ENCODE data around the gene MACROD2. TPM values are rescaled to one million over a fixed set of nuclear protein-coding genes. Genes with fewer than 3 reads are reported as not detected.

MACROD2 gene
- polyA plus RNA-seq, 1 experiment: 0.47 TPM

- no peak for TF ChIP-seq CTCF (IDR thresholded peaks at IDR 0.05; ENCODE audit: insufficient read depth, low read depth, low read length)
- POLR2A ChIA-PET: no interaction called here
- Histone ChIP-seq H3K36me3 (ENCODE audit: control insufficient read depth, insufficient read depth, low read length) (no peaks in the 10 kb centered on the region), H3K27me3 (ENCODE audit: control insufficient read depth, insufficient read depth, low read length) (no peaks in the 10 kb centered on the region), H3K4me3 (ENCODE audit: low read depth, low read length) (no peak overlapping the region)
- CTCF ChIA-PET: no interaction called here
- no peak for DNase-seq (ENCODE audit: low read depth)
These were observed 1184.5 kb downstream of the MACROD2 start for GRCh38 chr20:15179781-15180180.

- ChIA-PET CTCF (interaction anchor here (0.6 kb wide), 1 partner anchor 119 kb away, joined by 3 read pairs; no protein-coding TSS in a partner anchor), POLR2A (no interaction called here)
- H3K36me3 ChIP-seq (ENCODE audit: control insufficient read depth, insufficient read depth, low read length): no peaks in the 10 kb centered on the region
- TF ChIP-seq CTCF (IDR thresholded peaks at IDR 0.05; ENCODE audit: insufficient read depth, low read depth, low read length): no peak
- H3K4me3 ChIP-seq (ENCODE audit: low read depth, low read length): no peak overlapping the region
- H3K27me3 ChIP-seq (ENCODE audit: control insufficient read depth, insufficient read depth, low read length): no peaks in the 10 kb centered on the region
- no peak for DNase-seq (ENCODE audit: low read depth)
These were observed 1190.0 kb downstream of the MACROD2 start for GRCh38 chr20:15185322-15185721.

GRCh38 chr20:15185913-15186312 lies 1190.6 kb downstream of the MACROD2 start:
- ChIA-PET CTCF (interaction anchor here (0.6 kb wide), 1 partner anchor 119 kb away, joined by 3 read pairs; no protein-coding TSS in a partner anchor), POLR2A (no interaction called here)
- no peak for TF ChIP-seq CTCF (IDR thresholded peaks at IDR 0.05; ENCODE audit: insufficient read depth, low read depth, low read length)
- Histone ChIP-seq H3K27me3 (ENCODE audit: control insufficient read depth, insufficient read depth, low read length) (no peaks in the 10 kb centered on the region), H3K4me3 (ENCODE audit: low read depth, low read length) (no peak overlapping the region), H3K36me3 (ENCODE audit: control insufficient read depth, insufficient read depth, low read length) (no peaks in the 10 kb centered on the region)
- DNase-seq (ENCODE audit: low read depth): no peak

GRCh38 chr20:15187612-15188011 lies 1192.3 kb downstream of the MACROD2 start:
- H3K27me3 ChIP-seq (ENCODE audit: control insufficient read depth, insufficient read depth, low read length): no peaks in the 10 kb centered on the region
- no peak overlapping the region for H3K4me3 ChIP-seq (ENCODE audit: low read depth, low read length)
- no peak for DNase-seq (ENCODE audit: low read depth)
- no peaks in the 10 kb centered on the region for H3K36me3 ChIP-seq (ENCODE audit: control insufficient read depth, insufficient read depth, low read length)
- POLR2A ChIA-PET: no interaction called here
- TF ChIP-seq CTCF (IDR thresholded peaks at IDR 0.05; ENCODE audit: insufficient read depth, low read depth, low read length): no peak
- CTCF ChIA-PET: no interaction called here

GRCh38 chr20:15188415-15188814 lies 1193.1 kb downstream of the MACROD2 start:
- CTCF ChIA-PET: interaction anchor here (0.6 kb wide), 2 partner anchors 30 to 1043 kb away, joined by 3 to 4 read pairs; no protein-coding TSS in a partner anchor
- H3K27me3 ChIP-seq (ENCODE audit: control insufficient read depth, insufficient read depth, low read length): no peaks in the 10 kb centered on the region
- POLR2A ChIA-PET: no interaction called here
- H3K36me3 ChIP-seq (ENCODE audit: control insufficient read depth, insufficient read depth, low read length): no peaks in the 10 kb centered on the region
- no peak overlapping the region for H3K4me3 ChIP-seq (ENCODE audit: low read depth, low read length)
- no peak for TF ChIP-seq CTCF (IDR thresholded peaks at IDR 0.05; ENCODE audit: insufficient read depth, low read depth, low read length)
- no peak for DNase-seq (ENCODE audit: low read depth)

Measured in BJ (cell line).